GM21825 (cell line): ENCODE measurements around the gene NQO1.
"Not testable (repeated sequence)": the region's sequence is repeated elsewhere in the genome, so short reads cannot be mapped to it uniquely, and the experiment has no call there.

Experiments
- ATAC-seq: cut with Tn5 transposase; IDR thresholded peaks from one replicate; pipeline ENCODE4 v1.9.1; 2021; ENCODE audit warnings: mild to moderate bottlenecking, moderate library complexity; ENCODE audit not compliant: unreplicated experiment

The NQO1 gene

DNA sequence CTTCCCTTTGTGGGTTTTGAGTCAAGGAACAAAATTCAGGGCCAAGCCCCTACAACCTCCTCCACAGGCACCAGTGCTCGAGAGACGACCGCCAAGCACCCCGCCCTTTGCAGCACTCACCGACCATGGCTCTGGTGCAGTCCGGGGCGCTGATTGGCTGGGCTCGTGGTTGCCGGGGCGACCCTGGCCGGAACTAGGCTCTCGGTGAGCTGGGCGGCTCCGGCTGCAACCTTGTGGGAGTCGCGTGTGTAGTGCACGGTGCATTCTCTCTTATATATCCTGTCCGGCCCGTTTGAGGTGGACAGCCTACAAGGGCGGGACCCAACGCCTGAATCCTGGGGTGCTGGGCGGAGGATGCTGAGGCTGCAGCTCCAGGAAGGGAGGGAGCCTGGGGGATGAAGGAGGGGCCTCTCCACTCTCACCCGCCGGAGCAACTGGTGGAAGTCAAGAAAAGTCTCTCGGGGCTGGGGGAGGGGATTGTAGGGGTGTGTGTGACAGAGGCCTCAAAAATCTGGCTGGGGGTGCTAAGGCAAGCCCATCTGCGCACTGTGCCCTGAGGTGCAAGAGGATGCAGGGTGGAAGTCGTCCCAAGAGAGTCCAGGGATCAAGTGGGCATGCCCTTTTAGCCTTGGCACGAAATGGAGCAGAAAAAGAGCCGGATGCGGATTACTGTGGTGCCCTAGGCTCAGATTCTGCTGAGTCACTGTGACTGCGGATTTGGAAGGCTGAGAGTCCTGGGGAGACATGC is at the start of gene NQO1:
Gene NQO1 (minus strand): TSS at position 248 of the 748 bp plus-strand sequence. CDS start 121 bp downstream, at position 127.
- peak; percentile 99 for ATAC-seq

DNA sequence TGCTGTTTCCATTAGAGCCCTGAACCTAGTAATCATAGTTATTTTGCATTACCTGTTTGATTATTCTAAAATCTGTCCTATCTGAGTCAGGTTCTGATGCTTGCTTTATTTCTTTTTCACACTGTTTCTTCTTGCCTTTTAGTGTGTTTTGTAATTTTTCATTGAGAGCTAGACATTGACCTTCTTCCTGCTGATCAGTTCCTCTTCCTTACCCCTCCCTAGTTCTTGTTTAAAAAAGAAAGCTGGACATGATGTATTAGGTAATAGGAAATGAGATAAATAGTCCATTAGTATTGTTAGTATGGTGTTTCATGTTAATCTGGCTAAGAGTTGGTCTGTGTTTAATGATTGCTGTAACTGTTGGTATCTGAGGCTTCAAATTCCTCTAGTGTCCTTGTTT is 49.2 kb upstream of the NQO1 start:
- ATAC-seq: no peak

GRCh38 chr16:69773260-69773947 is 47.0 kb upstream of the NQO1 start:
- no peak for ATAC-seq

DNA sequence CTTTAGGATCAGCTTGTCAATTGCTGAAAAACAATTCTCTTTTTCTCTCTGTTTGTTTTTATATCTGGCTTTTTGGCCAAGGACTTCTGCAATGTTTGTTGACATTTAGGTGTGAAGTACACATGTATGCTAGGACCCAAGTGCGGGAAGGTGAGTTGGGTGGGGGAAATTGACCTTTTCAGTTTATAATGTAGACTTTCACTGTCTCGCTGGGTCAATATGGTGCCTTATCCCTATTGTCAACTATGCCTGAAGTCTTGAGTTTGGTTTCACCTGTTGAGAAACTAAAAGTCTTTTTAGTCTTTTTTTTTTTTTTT is 45.2 kb upstream of the NQO1 start:
- no peak for ATAC-seq

DNA sequence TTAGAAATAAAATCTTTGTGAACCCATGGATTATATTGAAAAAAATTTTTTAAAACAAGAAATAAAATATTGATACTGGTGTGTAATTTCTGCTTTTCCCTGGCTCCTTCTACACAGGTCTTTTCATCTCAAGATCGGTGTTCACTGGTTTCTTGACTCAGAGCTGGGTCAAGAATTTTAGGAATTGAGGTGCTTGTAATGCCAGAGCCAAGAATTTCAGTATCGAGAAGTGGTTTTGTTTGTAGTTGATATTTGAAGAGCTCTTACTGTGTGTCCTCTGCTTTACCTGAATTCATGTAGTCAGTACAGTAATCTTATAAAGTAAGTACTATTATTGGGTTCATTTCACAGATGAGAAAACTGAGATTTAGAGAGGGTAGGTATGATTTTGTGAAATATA is 43.0 kb upstream of the NQO1 start:
- no peak for ATAC-seq

- no peak for ATAC-seq
Observed at GRCh38 chr16:69768666-69769065, 42.3 kb upstream of the NQO1 start.

GRCh38 chr16:69767459-69768229 is 41.3 kb upstream of the NQO1 start:
- no peak for ATAC-seq

DNA sequence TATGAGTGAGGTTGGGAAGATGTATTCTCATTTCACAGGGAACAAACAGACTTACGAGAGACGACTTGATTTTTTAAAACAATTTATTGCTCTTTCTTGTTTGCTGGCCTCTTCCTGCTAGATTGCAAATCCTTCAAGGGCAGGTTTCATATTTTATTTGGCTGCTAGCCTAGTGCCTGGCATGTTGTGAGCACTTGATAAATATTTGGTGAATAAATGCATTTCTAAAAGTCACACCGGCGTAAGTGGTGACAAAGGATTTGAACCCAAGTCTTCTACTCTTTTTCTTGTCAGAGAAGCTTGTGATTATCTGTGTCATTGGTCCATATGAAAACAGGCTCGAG is 37.2 kb upstream of the NQO1 start:
- no peak for ATAC-seq

DNA sequence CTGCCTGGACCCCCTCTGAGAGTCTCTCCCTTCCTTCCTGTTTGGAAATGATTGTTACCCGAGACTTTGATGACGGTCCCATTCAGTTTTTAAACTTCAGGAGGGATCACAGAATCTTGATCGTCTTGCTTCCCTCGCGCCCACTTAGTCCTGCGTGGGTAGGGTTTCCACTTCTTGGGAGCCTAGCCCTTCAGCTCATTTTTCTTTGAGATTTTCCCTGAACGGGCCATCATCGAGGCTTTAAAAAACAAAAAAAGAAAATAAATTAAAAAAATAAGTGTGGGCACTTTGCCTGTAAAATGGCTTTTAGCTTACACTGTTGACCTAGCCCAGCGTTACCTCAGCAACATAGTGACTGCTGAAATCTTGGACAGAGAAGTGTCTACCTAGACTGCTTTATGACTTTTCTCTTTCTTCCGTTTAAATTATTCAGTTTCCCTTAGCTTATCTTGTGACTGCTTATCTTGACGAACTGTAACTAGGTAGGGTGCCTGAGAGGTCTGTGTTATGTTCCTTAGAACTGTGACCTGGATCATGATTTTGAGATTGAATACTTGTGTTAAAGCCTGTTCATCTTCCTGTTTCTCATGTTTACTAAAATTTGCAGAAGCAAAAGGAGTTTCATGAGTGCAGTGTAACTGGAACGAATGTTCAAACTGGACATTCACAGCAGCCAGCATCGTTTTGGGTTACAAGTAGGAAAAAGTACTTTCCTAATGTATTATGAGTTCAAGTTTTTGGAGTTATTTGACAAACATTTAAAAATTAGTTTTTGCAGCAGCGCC is 36.6 kb upstream of the NQO1 start:
- no peak for ATAC-seq

DNA sequence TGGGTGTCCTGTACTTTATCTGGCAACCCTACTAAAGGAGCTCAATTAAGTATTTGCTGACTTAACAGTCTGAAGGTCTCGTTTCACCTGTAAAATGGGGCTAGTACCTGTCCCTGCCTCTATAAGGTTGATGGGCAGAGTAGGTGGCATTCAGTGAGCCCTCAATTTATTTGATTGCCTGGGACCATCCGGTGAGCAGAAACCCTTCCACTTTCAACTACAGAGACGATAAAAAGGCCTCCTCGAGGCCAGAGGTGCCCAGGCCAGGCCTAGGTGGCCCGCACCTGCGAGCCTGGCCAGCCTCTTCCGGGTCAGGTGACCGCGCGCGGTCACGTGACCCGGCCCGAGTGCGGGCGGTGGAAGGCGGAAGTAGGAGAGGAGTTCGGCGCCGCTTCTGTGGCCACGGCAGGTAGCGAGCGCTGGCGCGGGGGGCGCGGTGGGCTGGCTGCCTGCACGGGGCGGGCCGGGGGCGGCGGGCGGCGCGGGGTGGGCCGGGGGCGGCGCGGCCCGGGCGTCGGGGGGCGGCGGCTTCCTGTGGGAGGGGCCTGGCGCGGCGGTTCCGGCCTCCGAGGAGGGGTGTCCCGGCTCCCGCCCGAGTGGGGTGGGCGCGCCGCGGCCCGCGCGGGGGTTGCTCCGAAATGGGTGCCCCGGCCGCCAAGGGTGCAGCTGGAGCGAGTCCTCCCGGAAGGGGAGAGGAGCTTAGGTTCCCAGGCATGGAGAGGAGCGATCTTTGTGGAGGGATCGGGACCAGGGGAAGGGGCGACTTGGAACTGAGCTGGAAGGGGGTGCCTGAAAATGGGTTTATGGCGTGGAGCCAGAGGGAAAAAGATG is 35.8 kb upstream of the NQO1 start, which contains the start of gene WWP2:
Gene WWP2 (plus strand): TSS at position 350 of the 831 bp plus-strand sequence. CDS start 24,679 bp downstream, outside the sequence.
- peak; percentile 79 for ATAC-seq

- ATAC-seq: not testable (repeated sequence)
Observed at GRCh38 chr16:69757375-69757774, 31.0 kb upstream of the NQO1 start.

GRCh38 chr16:69756705-69757104 is 30.3 kb upstream of the NQO1 start:
- ATAC-seq: no peak

- peak; percentile 92 for ATAC-seq
Observed at GRCh38 chr16:69754469-69755310, 28.3 kb upstream of the NQO1 start, which contains the start of gene NOB1. Gene NOB1, minus strand, starts transcription at chr16:69754926. Its CDS starts 16 bp downstream, at chr16:69754910.

DNA sequence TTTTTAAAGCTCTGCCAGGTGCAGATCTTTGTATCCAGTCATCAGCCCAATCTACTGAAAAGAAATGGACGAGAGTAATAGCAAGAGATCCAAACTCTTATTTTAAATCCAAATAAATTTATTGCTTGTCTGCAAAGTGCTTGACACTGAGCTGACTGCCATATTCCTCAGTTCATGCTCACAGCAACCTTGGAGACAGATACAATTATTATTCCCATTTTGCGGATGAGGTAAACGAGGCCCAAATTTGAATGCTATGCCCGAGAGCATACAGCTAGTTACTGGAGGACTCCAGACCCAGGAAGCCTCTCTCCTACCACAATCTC is 27.7 kb upstream of the NQO1 start:
- ATAC-seq: no peak

GRCh38 chr16:69748694-69749345 is 22.5 kb upstream of the NQO1 start:
- no peak for ATAC-seq

DNA sequence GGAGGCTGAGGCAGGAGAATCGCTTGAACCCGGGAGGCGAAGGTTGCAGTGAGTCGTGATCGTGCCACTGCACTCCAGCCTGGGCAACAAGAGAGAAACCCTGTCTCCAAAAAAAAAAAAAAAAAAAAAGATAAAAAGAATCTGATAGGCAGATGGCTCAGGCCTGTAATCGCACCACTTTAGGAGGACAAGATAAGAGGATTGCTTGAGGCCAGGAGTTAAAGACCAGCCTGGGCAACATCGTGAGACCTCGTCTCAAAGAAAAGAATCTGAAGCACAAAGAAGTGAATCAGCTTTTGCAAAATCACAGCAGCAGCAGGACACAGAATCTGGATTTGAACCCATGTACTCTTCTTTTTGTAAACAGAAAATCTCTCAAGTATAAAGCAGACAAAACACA is 20.8 kb upstream of the NQO1 start:
- no peak for ATAC-seq

GRCh38 chr16:69745959-69746358 is 19.6 kb upstream of the NQO1 start:
- no peak for ATAC-seq

DNA sequence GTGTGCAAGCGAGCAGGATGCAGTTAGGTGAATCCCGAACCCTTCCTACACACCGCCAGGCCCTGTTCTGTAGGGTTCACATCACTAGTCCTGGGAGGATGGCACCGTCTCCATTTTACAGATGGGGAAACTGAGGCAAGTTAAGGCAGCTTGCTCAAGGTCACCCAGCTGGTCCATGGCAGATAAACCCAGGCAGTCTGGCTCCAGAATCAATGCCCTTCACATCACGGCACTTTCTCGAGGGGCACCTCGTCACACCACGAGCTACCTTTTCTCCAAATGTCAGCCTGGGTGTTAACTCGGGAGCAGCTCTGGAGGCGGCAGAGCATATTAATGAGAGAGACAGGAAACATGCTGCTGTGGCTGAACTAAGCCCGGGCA is 18.9 kb upstream of the NQO1 start:
- no peak for ATAC-seq
